ENCODE measurements around the gene ARL14EPL. TPM values are rescaled to one million over a fixed set of nuclear protein-coding genes. Genes with fewer than 3 reads are reported as not detected.
"Not testable (repeated sequence)": the region's sequence is repeated elsewhere in the genome, so short reads cannot be mapped to it uniquely, and the experiment has no call there.

Gene ARL14EPL
- total RNA-seq, 1 donor from 2014 or later, result not detected

GRCh38 chr5:116084287-116084691, 52.0 kb downstream of the ARL14EPL start:
- no peak overlapping the region for H3K27ac Mint-ChIP-seq
- H3K79me2 ChIP-seq (ENCODE audit: low read depth), result peaks cover 28% of the 10 kb centered on the region
- no peaks in the 10 kb centered on the region for H3F3A ChIP-seq (ENCODE audit: low read depth)
- no peaks in the 10 kb centered on the region for H3K36me3 ChIP-seq
- no peak for TF ChIP-seq EZH2 (IDR thresholded peaks at IDR 0.05)
- TF ChIP-seq CTCF (IDR thresholded peaks at IDR 0.05), result no peak
- no peak for TF ChIP-seq EZH2phosphoT487 (IDR thresholded peaks at IDR 0.05)
- peak overlapping the region; percentile 98 for H3K4me3 Mint-ChIP-seq
- H3K4me2 ChIP-seq, result peak overlapping the region; percentile 89
- H3K4me1 Mint-ChIP-seq, result peaks cover 16% of the 10 kb centered on the region
- peaks cover 12% of the 10 kb centered on the region for H3K4me1 ChIP-seq
- peaks cover 6% of the 10 kb centered on the region for H3K36me3 Mint-ChIP-seq
- peaks cover 2% of the 10 kb centered on the region for H3K27me3 Mint-ChIP-seq (ENCODE audit: insufficient read depth, low read depth)
- DNase-seq (ENCODE audit: low spot score), result peak; percentile 32
- H3K9me3 ChIP-seq (ENCODE audit: low read depth), result no peaks in the 10 kb centered on the region
- H4K20me1 ChIP-seq (ENCODE audit: low read depth), result no peaks in the 10 kb centered on the region
- H2AFZ ChIP-seq (replicated peaks), result peak overlapping the region; percentile 66
- no peak overlapping the region for H3K27ac ChIP-seq
- H3K9ac ChIP-seq, result peak overlapping the region; percentile 68
- peak overlapping the region; percentile 76 for H3K4me3 ChIP-seq
- H3K27me3 ChIP-seq, result no peaks in the 10 kb centered on the region
- peaks cover 2% of the 10 kb centered on the region for H3K9me3 Mint-ChIP-seq

GRCh38 chr5:116084871-116085715, 52.8 kb downstream of the ARL14EPL start, which contains the start of gene COMMD10:
COMMD10 (plus strand) TSS chr5:116085025.
- Histone ChIP-seq H3K27me3 (no peaks in the 10 kb centered on the region), H3K27ac (peak within 1 kb of the TSS; percentile 75), H3F3A (ENCODE audit: low read depth) (no peaks in the 10 kb centered on the region), H3K4me3 (peak within 1 kb of the TSS; percentile 76), H3K9ac (peak within 1 kb of the TSS; percentile 68), H3K9me3 (ENCODE audit: low read depth) (no peaks in the 10 kb centered on the region), H3K36me3 (no peaks in the 10 kb centered on the region), H3K4me1 (peaks cover 12% of the 10 kb centered on the region), H4K20me1 (ENCODE audit: low read depth) (no peaks in the 10 kb centered on the region), H3K4me2 (peak within 1 kb of the TSS; percentile 89), H3K79me2 (ENCODE audit: low read depth) (peaks cover 28% of the 10 kb centered on the region), H2AFZ (replicated peaks) (peak within 1 kb of the TSS; percentile 66)
- H3K9me3 Mint-ChIP-seq, result peaks cover 2% of the 10 kb centered on the region
- H3K36me3 Mint-ChIP-seq, result peaks cover 6% of the 10 kb centered on the region
- H3K4me1 Mint-ChIP-seq, result peaks cover 16% of the 10 kb centered on the region
- peak; percentile 63 for TF ChIP-seq EZH2 (IDR thresholded peaks at IDR 0.05)
- TF ChIP-seq CTCF (IDR thresholded peaks at IDR 0.05), result no peak
- peak; percentile 92 for DNase-seq (ENCODE audit: low spot score)
- H3K27ac Mint-ChIP-seq, result peak within 1 kb of the TSS; percentile 97
- peak within 1 kb of the TSS; percentile 98 for H3K4me3 Mint-ChIP-seq
- peaks cover 2% of the 10 kb centered on the region for H3K27me3 Mint-ChIP-seq (ENCODE audit: insufficient read depth, low read depth)

GRCh38 chr5:116086309-116086708, 54.0 kb downstream of the ARL14EPL start:
- not testable (repeated sequence) for H3K36me3 Mint-ChIP-seq; H3K27ac ChIP-seq; H4K20me1 ChIP-seq (ENCODE audit: low read depth); H3K9me3 ChIP-seq (ENCODE audit: low read depth); H3K27me3 Mint-ChIP-seq (ENCODE audit: insufficient read depth, low read depth); H3K27me3 ChIP-seq; H3K9me3 Mint-ChIP-seq; DNase-seq (ENCODE audit: low spot score); H3K9ac ChIP-seq; H3K36me3 ChIP-seq; H3K27ac Mint-ChIP-seq; H3F3A ChIP-seq (ENCODE audit: low read depth); H2AFZ ChIP-seq (replicated peaks)
- H3K4me2 ChIP-seq, result peak overlapping the region; percentile 89
- H3K79me2 ChIP-seq (ENCODE audit: low read depth), result peaks cover 28% of the 10 kb centered on the region
- H3K4me3 Mint-ChIP-seq, result peak overlapping the region; percentile 98
- H3K4me1 Mint-ChIP-seq, result peaks cover 16% of the 10 kb centered on the region
- H3K4me1 ChIP-seq, result peaks cover 12% of the 10 kb centered on the region
- H3K4me3 ChIP-seq, result peak overlapping the region; percentile 76

GRCh38 chr5:116088062-116088461, 55.8 kb downstream of the ARL14EPL start:
- H3K27me3 ChIP-seq, result no peaks in the 10 kb centered on the region
- DNase-seq (ENCODE audit: low spot score), result no peak
- H3K4me2 ChIP-seq, result no peak overlapping the region
- no peaks in the 10 kb centered on the region for H3F3A ChIP-seq (ENCODE audit: low read depth)
- H3K4me1 ChIP-seq, result peaks cover 12% of the 10 kb centered on the region
- peaks cover 2% of the 10 kb centered on the region for H3K27me3 Mint-ChIP-seq (ENCODE audit: insufficient read depth, low read depth)
- no peaks in the 10 kb centered on the region for H4K20me1 ChIP-seq (ENCODE audit: low read depth)
- H3K9me3 ChIP-seq (ENCODE audit: low read depth), result no peaks in the 10 kb centered on the region
- no peak overlapping the region for H2AFZ ChIP-seq (replicated peaks)
- H3K36me3 ChIP-seq, result no peaks in the 10 kb centered on the region
- no peaks in the 10 kb centered on the region for H3K9me3 Mint-ChIP-seq
- no peak overlapping the region for H3K27ac Mint-ChIP-seq
- H3K4me1 Mint-ChIP-seq, result peaks cover 16% of the 10 kb centered on the region
- H3K9ac ChIP-seq, result no peak overlapping the region
- no peak for TF ChIP-seq EZH2phosphoT487 (IDR thresholded peaks at IDR 0.05)
- H3K79me2 ChIP-seq (ENCODE audit: low read depth), result peaks cover 28% of the 10 kb centered on the region
- no peak overlapping the region for H3K27ac ChIP-seq
- peaks cover 2% of the 10 kb centered on the region for H3K36me3 Mint-ChIP-seq
- no peak overlapping the region for H3K4me3 ChIP-seq
- H3K4me3 Mint-ChIP-seq, result no peak overlapping the region

Data from neural progenitor cell (in vitro differentiated cells).